Measurements from ENCODE around the gene BRSK1.
A peak's percentile ranks its signal among the peaks of the same experiment; 100 is the strongest.

BRSK1 gene

DNA sequence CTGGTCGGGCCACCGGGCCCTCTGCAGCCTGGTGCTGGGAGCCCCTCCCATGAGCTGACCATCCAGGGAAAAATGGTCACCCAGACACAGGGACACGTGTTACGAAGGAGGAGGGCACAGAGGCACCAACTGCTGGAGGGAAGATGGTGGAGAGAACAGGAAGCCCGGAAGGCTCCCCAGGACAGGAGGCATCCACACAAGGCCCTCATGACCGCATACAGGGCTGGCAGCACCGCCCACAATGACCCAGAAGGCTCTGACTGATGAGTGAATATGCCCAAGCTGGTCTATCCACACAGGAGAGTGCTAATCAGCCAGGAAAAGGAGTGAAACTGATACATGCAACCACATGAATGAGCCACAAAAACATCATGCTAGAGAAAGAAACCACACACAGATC, 41.3 kb upstream of the BRSK1 start:
- no peak for DNase-seq (ENCODE audit: low read depth)
- TF ChIP-seq CTCF (conservative IDR thresholded peaks at IDR 0.05; ENCODE audit: control insufficient read depth, insufficient read depth, low read depth, low read length) = no peak
- H3K4me3 ChIP-seq (ENCODE audit: control insufficient read depth, low read depth, low read length) = no peak overlapping the region

- no peak for TF ChIP-seq CTCF (conservative IDR thresholded peaks at IDR 0.05; ENCODE audit: control insufficient read depth, insufficient read depth, low read depth, low read length)
- H3K4me3 ChIP-seq (ENCODE audit: control insufficient read depth, low read depth, low read length) = no peak overlapping the region
- DNase-seq (ENCODE audit: low read depth) = no peak
Observed at GRCh38 chr19:55244004-55244680, 39.7 kb upstream of the BRSK1 start.

DNA sequence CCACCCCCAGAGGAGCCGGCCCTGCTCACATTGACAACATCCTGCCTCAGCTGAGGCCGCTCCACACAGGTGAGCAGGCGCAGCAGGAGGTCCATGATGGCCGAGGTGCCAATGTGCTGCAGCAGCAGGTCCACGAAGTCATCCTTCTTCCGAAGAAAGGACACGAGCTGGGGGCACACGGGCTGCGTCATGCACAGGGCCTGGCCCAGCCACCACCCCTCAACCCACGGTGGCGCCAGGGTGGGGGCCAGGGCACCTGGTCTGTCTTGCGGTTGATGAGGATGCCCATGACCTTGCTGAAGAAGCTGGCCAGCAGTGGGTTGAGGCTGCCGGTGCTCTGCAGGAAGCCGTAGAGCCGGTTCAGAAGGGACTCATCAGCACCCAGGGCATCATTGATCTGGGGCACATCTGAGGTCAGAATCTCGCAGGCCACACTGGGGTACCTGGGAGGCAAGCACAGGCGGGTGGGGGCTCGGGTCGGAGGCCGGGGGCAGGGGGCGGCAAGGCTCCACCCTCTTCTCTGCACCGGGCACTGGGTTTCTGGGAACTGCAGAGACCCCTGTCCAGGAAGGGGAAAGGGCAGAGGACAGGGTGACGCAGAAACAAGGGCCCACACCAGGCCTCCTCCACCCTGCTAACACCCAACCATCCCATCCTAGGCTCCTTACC, 38.4 kb upstream of the BRSK1 start:
- no peak overlapping the region for H3K4me3 ChIP-seq (ENCODE audit: control insufficient read depth, low read depth, low read length)
- TF ChIP-seq CTCF (conservative IDR thresholded peaks at IDR 0.05; ENCODE audit: control insufficient read depth, insufficient read depth, low read depth, low read length) = no peak
- DNase-seq (ENCODE audit: low read depth) = no peak

DNA sequence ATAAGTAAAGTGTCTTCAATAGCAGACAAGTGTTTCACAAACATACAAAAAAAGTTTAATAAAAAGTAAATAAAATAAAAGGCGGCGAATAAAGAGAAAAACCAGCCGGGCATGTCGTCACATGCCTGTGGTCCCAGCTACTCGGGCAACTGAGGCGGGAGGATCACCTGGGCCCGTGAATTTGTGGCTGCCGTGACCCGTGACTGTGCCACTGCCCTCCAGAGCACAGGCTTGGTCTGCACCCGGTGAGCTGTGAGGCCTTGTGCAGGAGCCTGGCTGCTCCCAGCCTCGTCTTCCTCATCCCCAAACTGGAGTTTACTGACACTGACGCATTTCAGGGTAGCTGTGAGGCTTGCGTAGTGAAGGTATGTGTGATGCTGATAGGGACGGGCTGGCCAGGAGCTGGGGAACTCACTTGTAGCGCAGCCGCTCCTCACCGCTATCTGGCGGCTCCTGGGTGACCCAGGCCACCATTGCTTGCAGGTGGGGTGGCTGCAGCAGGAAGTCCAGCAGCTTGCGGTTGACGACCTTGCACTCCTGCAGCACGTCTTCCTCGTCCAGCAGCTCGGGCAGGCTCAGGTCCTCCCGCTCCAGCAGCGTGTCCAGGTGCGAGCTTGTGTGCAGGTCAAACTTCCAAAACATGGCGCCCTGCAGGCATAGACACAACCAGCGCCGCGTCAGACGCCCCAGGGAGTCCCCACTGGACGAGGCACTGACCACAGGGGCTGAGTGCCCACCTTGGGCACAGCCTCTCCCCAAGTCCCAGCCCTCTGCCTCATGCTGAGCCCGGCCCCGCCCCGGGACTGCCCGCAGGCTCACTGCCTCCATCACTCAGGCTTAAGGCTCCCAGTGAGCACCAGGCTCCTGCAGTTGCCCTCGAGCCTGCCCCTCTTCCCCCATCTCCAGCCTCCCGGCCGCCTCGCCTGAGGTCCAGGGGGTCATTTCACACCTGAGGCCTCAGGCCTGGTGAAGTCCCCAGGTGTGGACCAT, 37.0 kb upstream of the BRSK1 start:
- TF ChIP-seq CTCF (conservative IDR thresholded peaks at IDR 0.05; ENCODE audit: control insufficient read depth, insufficient read depth, low read depth, low read length) = no peak
- H3K4me3 ChIP-seq (ENCODE audit: control insufficient read depth, low read depth, low read length) = no peak overlapping the region
- DNase-seq (ENCODE audit: low read depth) = no peak

DNA sequence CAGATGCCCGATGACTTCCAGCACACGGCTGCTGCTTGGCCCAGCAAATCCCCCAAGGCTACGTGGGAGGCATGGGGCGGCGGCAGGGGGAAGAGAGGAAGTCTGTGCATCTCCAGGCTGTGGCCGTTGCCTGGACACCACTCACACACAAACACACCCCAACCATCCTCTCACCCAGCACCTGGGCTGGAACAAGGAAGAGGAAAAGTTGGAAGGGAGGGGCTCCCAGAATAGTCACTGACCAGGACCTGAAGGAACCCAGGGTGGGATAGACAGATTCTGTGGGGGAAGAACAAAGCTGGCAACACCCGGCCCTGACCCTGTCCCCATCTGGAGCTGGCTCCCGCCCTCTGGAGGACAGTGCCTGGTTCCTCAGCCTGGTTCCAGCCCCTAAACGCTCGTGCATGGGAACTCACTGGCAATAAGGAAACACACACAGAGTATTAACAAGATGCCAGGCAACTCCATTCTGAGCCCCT, 36.1 kb upstream of the BRSK1 start:
- peak; percentile 58 for DNase-seq (ENCODE audit: low read depth)
- TF ChIP-seq CTCF (conservative IDR thresholded peaks at IDR 0.05; ENCODE audit: control insufficient read depth, insufficient read depth, low read depth, low read length) = no peak
- no peak overlapping the region for H3K4me3 ChIP-seq (ENCODE audit: control insufficient read depth, low read depth, low read length)

- no peak overlapping the region for H3K4me3 ChIP-seq (ENCODE audit: control insufficient read depth, low read depth, low read length)
- no peak for TF ChIP-seq CTCF (conservative IDR thresholded peaks at IDR 0.05; ENCODE audit: control insufficient read depth, insufficient read depth, low read depth, low read length)
- DNase-seq (ENCODE audit: low read depth) = no peak
Observed at GRCh38 chr19:55248166-55248675, 35.6 kb upstream of the BRSK1 start.

Measured in fibroblast of mammary gland (primary cell).